Measurements from ENCODE around the gene PRSS50. TPM values are rescaled to one million over a fixed set of nuclear protein-coding genes. Genes with fewer than 3 reads are reported as not detected.
A peak's percentile ranks its signal among the peaks of the same experiment; 100 is the strongest.

The PRSS50 gene
- total RNA-seq, 5 donors from 2014 or later (not counting 1 experiment from before 2014, with no cell fraction given) = not detected

DNA sequence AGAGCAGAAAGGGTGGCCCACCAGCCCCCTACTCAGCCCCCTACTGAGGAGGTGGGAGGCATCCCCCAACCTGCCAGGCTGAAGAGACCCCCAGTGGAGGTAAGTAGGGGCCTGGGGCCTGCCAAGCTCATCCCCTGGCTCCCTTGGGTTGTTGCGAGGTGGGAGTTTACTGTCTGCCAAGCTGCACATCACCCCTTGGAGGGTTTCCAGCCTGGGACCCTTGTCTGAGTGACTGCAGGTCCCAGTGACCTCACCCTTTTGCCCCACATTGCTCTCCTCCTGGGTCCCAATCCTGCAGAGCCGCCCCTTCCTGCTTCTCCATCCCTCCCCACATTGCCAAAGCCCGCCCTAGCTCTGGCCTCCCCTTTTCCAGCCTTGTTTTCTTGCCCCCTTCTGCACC is 23.1 kb downstream of the PRSS50 start:
- ChIA-PET CTCF (no interaction called here), POLR2A (no interaction called here)
- Mint-ChIP-seq H3K9me3 (no peaks in the 10 kb centered on the region), H3K4me1 (peaks cover 67 to 77% (median 74%) of the 10 kb centered on the region in 3 donors), H3K27ac (peak overlapping the region; percentile 92 to 95), H3K4me3 (peak overlapping the region; percentile 13 to 88 (median 17)), H3K36me3 (no peaks in the 10 kb centered on the region), H3K27me3 (no peaks in the 10 kb centered on the region)
- Histone ChIP-seq H3K4me1 (ENCODE audit: control insufficient read depth in 1 of 2, extremely low read depth in 1 of 2, insufficient read depth in 2 of 2, low read length in 2 of 2) (peaks cover 53 to 79% of the 10 kb centered on the region in 2 experiments), H3K4me3 (ENCODE audit: control insufficient read depth in 1 of 2, extremely low read depth in 1 of 2, low read length in 1 of 2) (peak overlapping the region in 1 of 2 donors; percentile 25), H3K9me3 (no peaks in the 10 kb centered on the region), H3K36me3 (ENCODE audit: control insufficient read depth in 2 of 2, extremely low read depth in 1 of 2, insufficient read depth in 1 of 2, low read length in 1 of 2) (no peaks in the 10 kb centered on the region), H3K27me3 (replicated peaks in 1 of 2; ENCODE audit: control insufficient read depth in 2 of 2, extremely low read depth in 1 of 2, insufficient read depth in 2 of 2, low read length in 1 of 2) (peaks cover 0 to 11% of the 10 kb centered on the region in 2 experiments), H3K27ac (ENCODE audit: low read length) (peak overlapping the region; percentile 58)
- DNase-seq (no peak), ATAC-seq (replicated peaks in 1 of 4) (no peak)
- WGBS (ENCODE audit: insufficient coverage) = 83% methylated on average over 1 of the region's 3 CpGs

- no peaks in the 10 kb centered on the region for H3K9me3 ChIP-seq
- ChIA-PET POLR2A (interaction anchor here in 1 of 2 donors (0.6 kb wide), 1 partner anchor 588 kb away, joined by 4 read pairs; no protein-coding TSS in a partner anchor), CTCF (interaction anchor here (0.7 to 1.3 kb wide), 3 partner anchors 9 to 210 kb away, joined by 4 to 6 read pairs (median 5); no protein-coding TSS in a partner anchor)
- no peaks in the 10 kb centered on the region for H3K36me3 Mint-ChIP-seq
- no peaks in the 10 kb centered on the region for H3K36me3 ChIP-seq (ENCODE audit: control insufficient read depth in 2 of 2, extremely low read depth in 1 of 2, insufficient read depth in 1 of 2, low read length in 1 of 2)
- peak overlapping the region; percentile 25 to 74 for H3K4me3 ChIP-seq (ENCODE audit: control insufficient read depth in 1 of 2, extremely low read depth in 1 of 2, low read length in 1 of 2)
- no peaks in the 10 kb centered on the region for H3K9me3 Mint-ChIP-seq
- peak overlapping the region; percentile 39 to 95 for H3K27ac Mint-ChIP-seq
- peaks cover 0 to 11% of the 10 kb centered on the region in 2 experiments for H3K27me3 ChIP-seq (replicated peaks in 1 of 2; ENCODE audit: control insufficient read depth in 2 of 2, extremely low read depth in 1 of 2, insufficient read depth in 2 of 2, low read length in 1 of 2)
- H3K4me1 ChIP-seq (ENCODE audit: control insufficient read depth in 1 of 2, extremely low read depth in 1 of 2, insufficient read depth in 2 of 2, low read length in 2 of 2) = peaks cover 53 to 79% of the 10 kb centered on the region in 2 experiments
- H3K4me3 Mint-ChIP-seq = peak overlapping the region; percentile 25 to 88 (median 57)
- WGBS (ENCODE audit: insufficient coverage) = 3% methylated on average over 20 of the region's 30 CpGs
- peak overlapping the region; percentile 58 for H3K27ac ChIP-seq (ENCODE audit: low read length)
- H3K4me1 Mint-ChIP-seq = peaks cover 66 to 76% (median 69%) of the 10 kb centered on the region in 3 donors
- no peaks in the 10 kb centered on the region for H3K27me3 Mint-ChIP-seq
- DNase-seq (peak in 23 of 35 experiments; percentile 21 to 64 (median 36)), ATAC-seq (replicated peaks in 1 of 4) (peak; percentile 48 to 67 (median 62))
Observed at GRCh38 chr3:46693892-46694226, 23.8 kb downstream of the PRSS50 start.

DNA sequence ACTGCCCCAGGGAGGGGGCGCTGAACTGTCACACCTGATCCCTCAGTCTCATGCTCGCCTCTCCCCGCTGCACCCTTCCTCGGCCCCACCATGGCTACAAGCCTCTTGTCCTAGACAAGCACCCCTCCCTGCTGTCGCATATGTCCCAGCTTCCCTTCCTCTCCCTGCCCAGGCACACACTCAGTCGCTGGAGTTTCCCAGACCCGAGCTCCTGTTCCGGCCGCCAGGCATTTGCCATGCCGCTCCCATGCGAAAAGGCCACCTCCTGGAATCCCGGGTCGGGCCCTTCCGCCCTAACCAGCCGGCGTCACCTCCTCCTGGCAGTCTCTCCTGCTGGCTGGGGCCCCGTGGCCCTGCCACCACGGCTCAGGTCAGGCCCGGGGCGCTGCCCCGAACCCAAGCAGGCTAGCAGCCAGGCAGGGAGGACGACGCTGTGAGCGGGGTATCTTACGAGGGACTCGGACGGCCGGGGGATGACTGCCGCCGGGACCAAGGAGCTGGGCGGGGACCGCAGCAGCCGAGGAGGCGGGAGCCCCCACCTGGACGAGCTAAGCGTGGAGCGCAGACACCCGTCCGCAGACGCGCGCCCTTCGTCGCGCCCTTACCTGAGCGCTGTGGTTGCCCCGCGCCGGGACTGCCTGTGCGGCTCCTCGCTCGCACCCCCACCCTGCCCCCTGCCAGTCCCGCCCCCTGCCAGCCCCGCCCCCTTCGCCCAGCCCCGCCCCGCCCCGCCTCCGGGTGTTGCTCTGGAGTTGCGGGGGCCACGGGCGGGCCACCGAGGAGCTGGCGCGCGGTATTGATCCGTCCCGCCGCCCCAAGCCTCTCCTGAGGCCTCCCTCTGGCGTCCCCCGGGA is 24.4 kb downstream of the PRSS50 start, which contains the start of gene ALS2CL:
TSS of gene ALS2CL (minus strand) at position 642 of the 854 bp plus-strand sequence. CDS start 4,239 bp downstream, outside the sequence.
- Mint-ChIP-seq H3K9me3 (no peaks in the 10 kb centered on the region), H3K4me1 (peaks cover 66 to 74% (median 66%) of the 10 kb centered on the region in 3 donors), H3K27me3 (no peaks in the 10 kb centered on the region), H3K36me3 (no peaks in the 10 kb centered on the region), H3K4me3 (peak within 1 kb of the TSS; percentile 83 to 88 (median 87)), H3K27ac (peak within 1 kb of the TSS; percentile 80 to 95)
- Histone ChIP-seq H3K9me3 (no peaks in the 10 kb centered on the region), H3K4me3 (ENCODE audit: control insufficient read depth in 1 of 2, extremely low read depth in 1 of 2, low read length in 1 of 2) (peak within 1 kb of the TSS; percentile 74 to 86), H3K4me1 (ENCODE audit: control insufficient read depth in 1 of 2, extremely low read depth in 1 of 2, insufficient read depth in 2 of 2, low read length in 2 of 2) (peaks cover 53 to 76% of the 10 kb centered on the region in 2 experiments), H3K27ac (ENCODE audit: low read length) (peak within 1 kb of the TSS; percentile 58), H3K27me3 (replicated peaks in 1 of 2; ENCODE audit: control insufficient read depth in 2 of 2, extremely low read depth in 1 of 2, insufficient read depth in 2 of 2, low read length in 1 of 2) (peaks cover 0 to 11% of the 10 kb centered on the region in 2 experiments), H3K36me3 (ENCODE audit: control insufficient read depth in 2 of 2, extremely low read depth in 1 of 2, insufficient read depth in 1 of 2, low read length in 1 of 2) (no peaks in the 10 kb centered on the region)
- peak; percentile 77 to 84 (median 80) for ATAC-seq (replicated peaks in 1 of 4)
- ChIA-PET CTCF (interaction anchor here (0.6 to 1.3 kb wide), 4 partner anchors 10 to 538 kb away, joined by 4 to 7 read pairs (median 6); no protein-coding TSS in a partner anchor), POLR2A (interaction anchor here in 1 of 2 donors (0.6 kb wide), 1 partner anchor 589 kb away, joined by 4 read pairs; no protein-coding TSS in a partner anchor)
- DNase-seq = peak; percentile 29 to 83 (median 62)
- WGBS (ENCODE audit: insufficient coverage) = 1% methylated on average over 49 of the region's 71 CpGs

DNA sequence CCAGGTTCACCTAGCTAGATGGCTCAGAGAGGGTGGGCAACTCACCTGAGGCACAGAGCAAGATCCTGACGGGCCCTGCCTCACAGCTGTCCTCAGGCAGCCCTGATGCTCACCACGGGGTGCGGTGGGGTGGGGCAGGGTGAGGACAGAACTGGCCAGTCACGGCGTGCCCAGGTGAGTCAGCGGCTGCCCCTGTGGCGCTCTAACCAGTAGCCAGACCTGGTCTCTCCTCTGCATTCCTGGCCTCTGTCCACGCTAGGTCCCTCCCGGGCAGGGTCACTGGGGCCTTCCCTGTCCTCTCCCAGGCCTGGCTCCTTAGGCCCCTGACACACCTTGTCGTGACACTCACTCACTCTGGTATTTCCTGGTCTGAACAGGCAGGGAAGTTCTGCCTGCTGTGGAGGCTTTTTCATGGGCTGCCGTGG is 25.1 kb downstream of the PRSS50 start:
- Mint-ChIP-seq H3K4me3 (peak overlapping the region; percentile 83 to 88 (median 87)), H3K4me1 (peaks cover 59 to 67% (median 61%) of the 10 kb centered on the region in 3 donors), H3K27ac (peak overlapping the region; percentile 80 to 88), H3K27me3 (no peaks in the 10 kb centered on the region), H3K9me3 (no peaks in the 10 kb centered on the region), H3K36me3 (no peaks in the 10 kb centered on the region)
- Histone ChIP-seq H3K36me3 (ENCODE audit: control insufficient read depth in 2 of 2, extremely low read depth in 1 of 2, insufficient read depth in 1 of 2, low read length in 1 of 2) (peaks cover 0 to 4% of the 10 kb centered on the region in 2 donors), H3K4me3 (ENCODE audit: control insufficient read depth in 1 of 2, extremely low read depth in 1 of 2, low read length in 1 of 2) (peak overlapping the region; percentile 74 to 86), H3K9me3 (no peaks in the 10 kb centered on the region), H3K27ac (ENCODE audit: low read length) (no peak overlapping the region), H3K4me1 (ENCODE audit: control insufficient read depth in 1 of 2, extremely low read depth in 1 of 2, insufficient read depth in 2 of 2, low read length in 2 of 2) (peaks cover 53 to 76% of the 10 kb centered on the region in 2 experiments), H3K27me3 (replicated peaks in 1 of 2; ENCODE audit: control insufficient read depth in 2 of 2, extremely low read depth in 1 of 2, insufficient read depth in 2 of 2, low read length in 1 of 2) (peaks cover 0 to 11% of the 10 kb centered on the region in 2 experiments)
- 62% methylated on average over 6 of the region's 11 CpGs for WGBS (ENCODE audit: insufficient coverage)
- ATAC-seq (replicated peaks in 1 of 4) (peak in 1 of 4 experiments; percentile 1), DNase-seq (no peak)
- ChIA-PET CTCF (interaction anchor here in 1 of 2 donors (1.3 kb wide), 1 partner anchor 204 kb away, joined by 6 read pairs; no protein-coding TSS in a partner anchor), POLR2A (no interaction called here)

DNA sequence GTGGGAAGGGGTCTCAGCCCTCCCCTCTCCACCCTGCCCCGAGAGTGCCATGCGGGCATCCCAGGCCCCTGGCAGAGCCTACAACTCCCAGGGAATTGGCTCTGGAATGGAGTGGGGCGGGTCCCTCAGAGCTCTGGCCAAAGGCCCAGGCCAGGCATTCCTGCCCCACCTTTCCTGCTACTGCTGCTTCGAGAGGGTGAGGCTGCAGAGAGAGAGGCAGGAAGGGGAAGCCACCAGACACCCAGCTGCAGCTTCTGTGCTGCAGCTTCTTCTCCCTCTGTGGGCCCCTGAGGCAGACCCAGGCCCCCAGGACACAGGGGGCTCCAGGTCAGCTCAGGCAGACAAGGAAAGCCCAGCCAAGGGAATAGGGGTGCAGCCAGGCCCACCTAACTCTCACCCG is 26.9 kb downstream of the PRSS50 start:
- H3K27me3 Mint-ChIP-seq = no peaks in the 10 kb centered on the region
- Histone ChIP-seq H3K27me3 (replicated peaks in 1 of 2; ENCODE audit: control insufficient read depth in 2 of 2, extremely low read depth in 1 of 2, insufficient read depth in 2 of 2, low read length in 1 of 2) (peaks cover 0 to 11% of the 10 kb centered on the region in 2 experiments), H3K4me1 (ENCODE audit: control insufficient read depth in 1 of 2, extremely low read depth in 1 of 2, insufficient read depth in 2 of 2, low read length in 2 of 2) (peaks cover 43 to 62% of the 10 kb centered on the region in 2 experiments), H3K4me3 (ENCODE audit: control insufficient read depth in 1 of 2, extremely low read depth in 1 of 2, low read length in 1 of 2) (peak overlapping the region in 1 of 2 donors; percentile 35), H3K9me3 (no peaks in the 10 kb centered on the region), H3K36me3 (ENCODE audit: control insufficient read depth in 2 of 2, extremely low read depth in 1 of 2, insufficient read depth in 1 of 2, low read length in 1 of 2) (peaks cover 4 to 6% of the 10 kb centered on the region in 2 donors), H3K27ac (ENCODE audit: low read length) (no peak overlapping the region)
- CTCF ChIA-PET = no interaction called here
- peaks cover 51 to 53% (median 52%) of the 10 kb centered on the region in 3 donors for H3K4me1 Mint-ChIP-seq
- no peak overlapping the region for H3K27ac Mint-ChIP-seq
- peak overlapping the region in 1 of 3 donors; percentile 88 for H3K4me3 Mint-ChIP-seq
- no peaks in the 10 kb centered on the region for H3K9me3 Mint-ChIP-seq
- WGBS (ENCODE audit: insufficient coverage) = 50% methylated on average over 2 of the region's 5 CpGs
- POLR2A ChIA-PET = no interaction called here
- DNase-seq = no peak
- ATAC-seq (replicated peaks in 1 of 4) = no peak
- no peaks in the 10 kb centered on the region for H3K36me3 Mint-ChIP-seq

DNA sequence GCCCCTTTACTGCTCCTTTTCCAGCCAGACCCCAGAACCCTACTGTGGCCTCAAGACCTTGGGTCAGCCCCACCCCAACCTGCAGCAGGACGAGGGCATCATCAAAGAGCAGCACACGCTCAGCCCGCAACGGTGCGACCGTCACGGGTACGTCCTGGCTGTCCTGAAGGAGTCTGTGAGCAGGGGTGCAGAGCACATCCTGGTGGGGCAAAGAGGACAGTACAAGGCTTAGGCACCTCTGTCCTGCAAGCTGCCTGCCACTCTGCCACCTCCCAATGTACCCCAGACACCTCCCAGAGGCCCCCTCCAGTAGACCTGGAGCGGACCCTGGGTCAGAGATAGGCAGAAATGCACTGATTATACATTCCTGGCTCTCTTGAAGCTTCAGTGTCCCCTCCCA is 32.2 kb downstream of the PRSS50 start:
- Histone ChIP-seq H3K4me1 (ENCODE audit: control insufficient read depth in 1 of 2, extremely low read depth in 1 of 2, insufficient read depth in 2 of 2, low read length in 2 of 2) (peaks cover 5 to 10% of the 10 kb centered on the region in 2 experiments), H3K4me3 (ENCODE audit: control insufficient read depth in 1 of 2, extremely low read depth in 1 of 2, low read length in 1 of 2) (no peak overlapping the region), H3K36me3 (ENCODE audit: control insufficient read depth in 2 of 2, extremely low read depth in 1 of 2, insufficient read depth in 1 of 2, low read length in 1 of 2) (peaks cover 16 to 23% of the 10 kb centered on the region in 2 donors), H3K9me3 (no peaks in the 10 kb centered on the region), H3K27ac (ENCODE audit: low read length) (no peak overlapping the region), H3K27me3 (replicated peaks in 1 of 2; ENCODE audit: control insufficient read depth in 2 of 2, extremely low read depth in 1 of 2, insufficient read depth in 2 of 2, low read length in 1 of 2) (no peaks in the 10 kb centered on the region)
- ChIA-PET POLR2A (no interaction called here), CTCF (no interaction called here)
- WGBS (ENCODE audit: insufficient coverage) = 85% methylated on average over 6 of the region's 9 CpGs
- DNase-seq (no peak), ATAC-seq (replicated peaks in 1 of 4) (no peak)
- Mint-ChIP-seq H3K27ac (no peak overlapping the region), H3K27me3 (no peaks in the 10 kb centered on the region), H3K4me3 (no peak overlapping the region), H3K9me3 (no peaks in the 10 kb centered on the region), H3K4me1 (peaks cover 7 to 14% (median 10%) of the 10 kb centered on the region in 3 donors), H3K36me3 (peaks cover 17% of the 10 kb centered on the region)
